ENCODE data around the gene SERPINB5.

- no peak for TF ChIP-seq CTCF (IDR thresholded peaks at IDR 0.05)
- no peak for TF ChIP-seq POLR2A (IDR thresholded peaks at IDR 0.05)
- TF ChIP-seq POLR2AphosphoS5 (IDR thresholded peaks at IDR 0.05) = no peak
These were observed 39.0 kb downstream of the SERPINB5 start for GRCh38 chr18:63515801-63516200.

All from breast epithelium (tissue), 3 donors.